Hepatocyte (in vitro differentiated cells): ENCODE data around the gene DNAJA3. TPM values are rescaled to one million over a fixed set of nuclear protein-coding genes. Genes with fewer than 3 reads are reported as not detected.

Source experiments
- DNase-seq: peaks from one replicate; pipeline ENCODE4 v3.0.0-alpha.2; 2016; ENCODE audit warnings: low spot score
- H2AFZ ChIP-seq: fragments of 200-600 bp; sonication (generic); 2 replicates; pipeline ENCODE4 v1.6.0; 2016; ENCODE audit warnings: antibody characterized with exemption, mild to moderate bottlenecking
- H3K27ac ChIP-seq: fragments of 200-600 bp; sonication (generic); 2 replicates; pipeline ENCODE4 v1.5.1; 2016; ENCODE audit warnings: mild to moderate bottlenecking
- H3K27me3 ChIP-seq: fragments of 200-600 bp; sonication (generic); 2 replicates; pipeline ENCODE4 v1.6.1; 2016
- H3K36me3 ChIP-seq: fragments of 200-600 bp; sonication (generic); replicated peaks from 2 replicates; pipeline ENCODE4 v1.5.1; 2016; ENCODE audit warnings: low read depth; ENCODE audit not compliant: insufficient read depth
- H3K4me1 ChIP-seq: fragments of 200-600 bp; sonication (generic); 2 replicates; pipeline ENCODE4 v1.5.1; 2016; ENCODE audit warnings: mild to moderate bottlenecking, moderate library complexity; ENCODE audit not compliant: insufficient read depth
- H3K4me2 ChIP-seq: fragments of 200-600 bp; sonication (generic); 2 replicates; pipeline ENCODE4 v1.6.0; 2016
- H3K4me3 ChIP-seq: fragments of 200-600 bp; sonication (generic); 2 replicates; pipeline ENCODE4 v1.5.1; 2016; ENCODE audit warnings: mild to moderate bottlenecking
- H3K79me2 ChIP-seq: fragments of 200-600 bp; sonication (generic); 2 replicates; pipeline ENCODE4 v1.6.0; 2017; ENCODE audit warnings: mild to moderate bottlenecking
- H3K9me2 ChIP-seq: fragments of 200-600 bp; sonication (generic); replicated peaks from 2 replicates; pipeline ENCODE4 v1.6.0; 2017; ENCODE audit warnings: mild to moderate bottlenecking; ENCODE audit not compliant: insufficient read depth
- H3K9me3 ChIP-seq: fragments of 200-600 bp; sonication (generic); 2 replicates; pipeline ENCODE4 v1.5.1; 2016; ENCODE audit warnings: low read depth, mild to moderate bottlenecking
- H4K20me1 ChIP-seq: fragments of 200-600 bp; sonication (generic); 2 replicates; pipeline ENCODE4 v1.6.0; 2016; ENCODE audit warnings: mild to moderate bottlenecking; ENCODE audit not compliant: insufficient read depth, poor library complexity, severe bottlenecking
- CTCF ChIP-seq: fragments of 200-600 bp; sonication (generic); IDR thresholded peaks from 2 replicates; pipeline ENCODE4 v1.5.1; 2016; ENCODE audit warnings: antibody characterized with exemption, mild to moderate bottlenecking; ENCODE audit not compliant: poor library complexity
- EZH2 ChIP-seq: fragments of 200-600 bp; sonication (generic); IDR thresholded peaks from 2 replicates; pipeline ENCODE4 v1.6.1; 2016; ENCODE audit warnings: antibody characterized with exemption, mild to moderate bottlenecking, borderline replicate concordance
- EZH2phosphoT487 ChIP-seq: fragments of 200-600 bp; sonication (generic); IDR thresholded peaks from one replicate; pipeline ENCODE4 v1.6.1; 2018; ENCODE audit warnings: antibody characterized with exemption, mild to moderate bottlenecking, low read depth, moderate library complexity; ENCODE audit not compliant: unreplicated experiment, severe bottlenecking
- WGBS: methylation state at CpG from one replicate; pipeline ENCODE4 v1.1.6; 2016; ENCODE audit warnings: low lambda C conversion rate; ENCODE audit errors: missing lambda C conversion rate; 5-methylcytosine and 5-hydroxymethylcytosine counted together
- polyA plus RNA-seq: library from polyadenylated mRNA; unstranded; fragments of >200 nt; fragmentation: Nextera tagmentation; extraction: Ambion mirVana; gene quantifications from 2 replicates; pipeline ENCODE4 v1.2.1, GENCODE V29; 2016
- total RNA-seq: library from RNA; depleted of rRNA; stranded (reverse); fragments of >200 nt; gene quantifications from 2 replicates; pipeline ENCODE4 v1.2.3, GENCODE V29; 2014

The DNAJA3 gene
- total and polyA plus RNA-seq, 2 experiments from 2014 or later, result 58.8 to 59.2 TPM

GRCh38 chr16:4494746-4495490, 69.2 kb downstream of the DNAJA3 start:
- Histone ChIP-seq H3K9me2 (no peaks in the 10 kb centered on the region), H3K9me3 (no peaks in the 10 kb centered on the region), H3K27ac (no peak overlapping the region), H3K4me3 (no peak overlapping the region), H3K79me2 (peaks cover 97% of the 10 kb centered on the region), H3K4me2 (no peak overlapping the region), H3K36me3 (no peaks in the 10 kb centered on the region), H3K4me1 (peaks cover 8% of the 10 kb centered on the region), H3K27me3 (no peaks in the 10 kb centered on the region), H2AFZ (no peak overlapping the region), H4K20me1 (no peaks in the 10 kb centered on the region)
- TF ChIP-seq EZH2phosphoT487, result no peak
- TF ChIP-seq EZH2, result no peak
- TF ChIP-seq CTCF, result no peak
- DNase-seq, result no peak
- WGBS, result 85% methylated on average over 5 of the region's 6 CpGs

GRCh38 chr16:4495766-4496165, 70.1 kb downstream of the DNAJA3 start:
- Histone ChIP-seq H3K27ac (no peak overlapping the region), H3K9me2 (no peaks in the 10 kb centered on the region), H2AFZ (no peak overlapping the region), H3K9me3 (no peaks in the 10 kb centered on the region), H3K4me2 (no peak overlapping the region), H3K4me3 (no peak overlapping the region), H3K27me3 (no peaks in the 10 kb centered on the region), H3K36me3 (no peaks in the 10 kb centered on the region), H3K79me2 (peaks cover 91% of the 10 kb centered on the region), H4K20me1 (no peaks in the 10 kb centered on the region), H3K4me1 (peaks cover 16% of the 10 kb centered on the region)
- 100% methylated on average over 1 of the region's 2 CpGs for WGBS
- no peak for DNase-seq
- TF ChIP-seq EZH2 (no peak), EZH2phosphoT487 (no peak), CTCF (no peak)

GRCh38 chr16:4496305-4496704, 70.6 kb downstream of the DNAJA3 start:
- H3K27me3 ChIP-seq, result no peaks in the 10 kb centered on the region
- 92% methylated on average over 4 of the region's 4 CpGs for WGBS
- H2AFZ ChIP-seq, result no peak overlapping the region
- no peaks in the 10 kb centered on the region for H3K9me3 ChIP-seq
- TF ChIP-seq EZH2phosphoT487 (no peak), CTCF (no peak), EZH2 (no peak)
- H3K4me1 ChIP-seq, result peaks cover 21% of the 10 kb centered on the region
- H3K4me2 ChIP-seq, result no peak overlapping the region
- no peaks in the 10 kb centered on the region for H4K20me1 ChIP-seq
- peaks cover 85% of the 10 kb centered on the region for H3K79me2 ChIP-seq
- no peak for DNase-seq
- H3K27ac ChIP-seq, result no peak overlapping the region
- no peak overlapping the region for H3K4me3 ChIP-seq
- no peaks in the 10 kb centered on the region for H3K9me2 ChIP-seq
- no peaks in the 10 kb centered on the region for H3K36me3 ChIP-seq
